K562 (cell line): ENCODE data around the gene MCMBP. TPM values are rescaled to one million over a fixed set of nuclear protein-coding genes. Genes with fewer than 3 reads are reported as not detected.
A peak's percentile ranks its signal among the peaks of the same experiment; 100 is the strongest.

ENCODE experiments used
- ATAC-seq: fragments of 200-7000 bp; cut with Tn5 transposase; 3 replicates; pipeline ENCODE4 v1.9.1; 2020; ENCODE audit warnings: moderate library complexity
- BruUV-seq: library from RNA; stranded (reverse); fragments of 400-500 nt; replicated peaks from 2 replicates; lab custom pipeline; 2021; lab: Mats Ljungman, UMichigan
- CTCF ChIA-PET: fragments of 300-600 bp; formaldehyde crosslinking; extraction: SDS; loops from one replicate; lab custom pipeline; 2021; ENCODE audit warnings: low intra/inter-chr PET ratio; lab: Yijun Ruan, JAX
- POLR2A ChIA-PET: fragments of 300-600, 350-650 bp; sonication (Branson Sonifier 250); formaldehyde crosslinking; extraction: SDS; loops from one replicate; lab custom pipeline; 2021; ENCODE audit warnings: antibody characterized with exemption, inconsistent platforms; lab: Yijun Ruan, JAX
- DNase-seq, 4 experiments: peaks; one replicate each; pipeline versions ENCODE4 v3.0.0 to v3.0.0-alpha.2; 2011 to 2018; ENCODE audit warnings: low spot score in 3 of 4, mixed read lengths in 3 of 4; ENCODE audit errors: extremely low read depth in 1 of 4
- FAIRE-seq: peaks from 2 replicates; lab custom pipeline; 2011; peaks lifted over from hg19 to GRCh38; lab: Jason Lieb, UNC
- H2AFZ ChIP-seq: 2 replicates; pipeline ENCODE4 v1.6.0; 2011; ENCODE audit warnings: low read depth, low read length, control low read depth, inconsistent platforms
- H3K27ac ChIP-seq: fragments of 200-600 bp; 3 replicates; pipeline ENCODE4 v1.8.0; 2011; ENCODE audit warnings: low read depth, mild to moderate bottlenecking, control low read depth, inconsistent platforms, low read length, moderate library complexity, mixed read lengths; ENCODE audit errors: extremely low read depth
- H3K27me3 ChIP-seq, 2 experiments: fragments of 300-600 bp in 1 of 2; 2 replicates in 1 of 2; 3 replicates in 1 of 2; pipeline versions ENCODE4 v1.6.0 to v1.8.0; 2011; ENCODE audit warnings: inconsistent platforms in 2 of 2, low read length in 2 of 2, mild to moderate bottlenecking in 1 of 2, mixed read lengths in 1 of 2, moderate library complexity in 1 of 2; ENCODE audit not compliant: control insufficient read depth in 2 of 2, insufficient read depth in 2 of 2
- H3K36me3 ChIP-seq: fragments of 300-600 bp; 3 replicates; pipeline ENCODE4 v1.8.0; 2011; ENCODE audit warnings: mild to moderate bottlenecking, low read length, inconsistent platforms; ENCODE audit not compliant: control insufficient read depth, insufficient read depth
- H3K4me1 ChIP-seq, 2 experiments: fragments of 200-600 bp in 1 of 2; replicated peaks in 1 of 2; 2 replicates in 1 of 2; 3 replicates in 1 of 2; pipeline versions ENCODE4 v1.5.1 to v1.8.0; 2011; ENCODE audit warnings: inconsistent platforms in 2 of 2, low read length in 2 of 2, mild to moderate bottlenecking in 1 of 2, mixed read lengths in 1 of 2, moderate library complexity in 1 of 2; ENCODE audit not compliant: control insufficient read depth in 2 of 2, insufficient read depth in 2 of 2
- H3K4me2 ChIP-seq: 2 replicates; pipeline ENCODE4 v1.6.1; 2011; ENCODE audit warnings: low read length, control low read depth, inconsistent platforms, mixed read lengths; ENCODE audit not compliant: insufficient read depth
- H3K4me3 ChIP-seq: fragments of 200-600 bp; sonication (generic), shearing (Covaris generic); 2 replicates; pipeline ENCODE4 v1.5.1; 2016; ENCODE audit warnings: control low read depth, inconsistent platforms
- H3K79me2 ChIP-seq: fragments of 200-600 bp; 3 replicates; pipeline ENCODE4 v1.8.0; 2011; ENCODE audit warnings: low read length, inconsistent platforms; ENCODE audit not compliant: control insufficient read depth, insufficient read depth
- H3K9ac ChIP-seq, 2 experiments: 2 replicates each; pipeline versions ENCODE4 v1.6.0 to v1.6.1; 2011; ENCODE audit warnings: low read depth in 2 of 2, low read length in 2 of 2, control low read depth in 1 of 2, inconsistent platforms in 1 of 2, mild to moderate bottlenecking in 1 of 2, mixed read lengths in 1 of 2; ENCODE audit not compliant: insufficient read depth in 1 of 2
- H3K9me1 ChIP-seq: one replicate; pipeline ENCODE4 v1.6.0; 2011; ENCODE audit warnings: inconsistent platforms, mild to moderate bottlenecking, low read length, moderate library complexity; ENCODE audit not compliant: control insufficient read depth, insufficient read depth
- H3K9me3 ChIP-seq: replicated peaks from 2 replicates; pipeline ENCODE4 v1.5.1; 2011; ENCODE audit warnings: low read depth, low read length, inconsistent platforms; ENCODE audit not compliant: control insufficient read depth, insufficient read depth
- H4K20me1 ChIP-seq: replicated peaks from 2 replicates; pipeline ENCODE4 v1.6.1; 2011; ENCODE audit warnings: low read length, inconsistent platforms, mixed read lengths; ENCODE audit not compliant: control insufficient read depth, insufficient read depth
- E2F4 ChIP-seq: sonication (generic); formaldehyde crosslinking; IDR thresholded peaks from 2 replicates; pipeline ENCODE4 v1.8.0; 2022; ENCODE audit warnings: mild to moderate bottlenecking, low read depth, missing genetic modification reagents
- GTF3C2 ChIP-seq: IDR thresholded peaks from 3 replicates; pipeline ENCODE4 v1.6.1; 2011; ENCODE audit warnings: borderline replicate concordance, mild to moderate bottlenecking, moderate library complexity; ENCODE audit not compliant: insufficient read length; ENCODE audit errors: extremely low read depth
- JUN ChIP-seq, 2 experiments: sonication (generic) in 1 of 2; formaldehyde crosslinking in 1 of 2; IDR thresholded peaks; 2 replicates each; pipeline versions ENCODE4 v1.6.1 to v1.8.0; 2012 to 2022; ENCODE audit warnings: borderline replicate concordance in 2 of 2, mild to moderate bottlenecking in 2 of 2, improper control_type of control experiment in 1 of 2, low read depth in 1 of 2, low read length in 1 of 2, missing genetic modification reagents in 1 of 2
- MAFK ChIP-seq: IDR thresholded peaks from 2 replicates; pipeline ENCODE4 v1.6.1; 2011; ENCODE audit warnings: low read length, improper control_type of control experiment
- NFYB ChIP-seq: IDR thresholded peaks from 2 replicates; pipeline ENCODE4 v1.6.1; 2011; ENCODE audit warnings: mild to moderate bottlenecking, moderate library complexity; ENCODE audit not compliant: insufficient read length; ENCODE audit errors: extremely low read depth
- OTX1 ChIP-seq: fragments of 450-650 bp; formaldehyde crosslinking; IDR thresholded peaks from 2 replicates; pipeline ENCODE4 v1.4.0; 2022; ENCODE audit warnings: mild to moderate bottlenecking
- RBM25 ChIP-seq: fragments of 200-400 bp; formaldehyde crosslinking; IDR thresholded peaks from 2 replicates; pipeline ENCODE4 v1.6.1; 2018; ENCODE audit warnings: low read length, low read depth, moderate library complexity; ENCODE audit not compliant: severe bottlenecking
- ZNF143 ChIP-seq: sonication (generic); formaldehyde crosslinking; IDR thresholded peaks from 2 replicates; pipeline ENCODE4 v1.9.0; 2022; ENCODE audit warnings: mild to moderate bottlenecking, missing genetic modification reagents
- WGBS: fragments of 100-300 bp; shearing (Covaris generic); methylation state at CpG from one replicate; pipeline ENCODE4 v1.1.6; 2016; ENCODE audit warnings: low coverage, mixed read lengths; ENCODE audit not compliant: insufficient coverage; ENCODE audit errors: missing lambda C conversion rate; 5-methylcytosine and 5-hydroxymethylcytosine counted together
- in situ Hi-C: fragments of 300-500 bp; cut with MboI; formaldehyde crosslinking; loops from 4 replicates; pipeline ENCODE4 v1.15.0; 2018; ENCODE audit warnings: inconsistent platforms, mixed read lengths
- intact Hi-C: fragments of 100-400 bp; cut with micrococcal nuclease; formaldehyde crosslinking; loops from 2 replicates; pipeline ENCODE4 v1.14.2; 2022
- polyA plus RNA-seq, 8 experiments: library from polyadenylated mRNA; depleted of rRNA in 4 of 8; stranded (reverse) in 5 of 8; unstranded in 3 of 8; fragments of >200 nt; fragmentation: Nextera tagmentation in 2 of 8; fragmentation: Illumina TruSeq in 1 of 8; extraction: Ambion mirVana in 2 of 8; extraction: Trizol in 1 of 8; gene quantifications; 2 replicates each; pipeline versions ENCODE4 v1.2.1 to v1.2.3, GENCODE V29; 2011 to 2014; ENCODE audit warnings: inconsistent platforms in 1 of 8, missing spikeins in 1 of 8
- total RNA-seq, 7 experiments: library from RNA; depleted of rRNA in 6 of 7; stranded (reverse); fragments of >200 nt in 6 of 7; fragmentation: Illumina TruSeq in 2 of 7; extraction: Trizol in 2 of 7; gene quantifications; 2 replicates each; pipeline versions ENCODE4 v1.2.1 to v1.2.3, GENCODE V29; 2011 to 2021; ENCODE audit warnings: low replicate concordance in 1 of 7

The MCMBP gene
- total and polyA plus RNA-seq, 9 of the 15 experiments (the other 6 are each of a cell fraction or from before 2014, with no cell fraction given): 11.2 to 74.3 (median 50.5) TPM

- Histone ChIP-seq H2AFZ (no peak overlapping the region), H3K4me2 (no peak overlapping the region), H3K4me1 (peaks cover 0 to 6% of the 10 kb centered on the region in 2 experiments; a peak in 3 of 5 replicates), H3K36me3 (peaks cover 12% of the 10 kb centered on the region; the same call in 1 of the 3 replicates), H3K79me2 (peaks cover 97% of the 10 kb centered on the region), H3K27me3 (no peaks in the 10 kb centered on the region), H3K9me3 (no peaks in the 10 kb centered on the region), H3K9me1 (no peaks in the 10 kb centered on the region), H3K4me3 (no peak overlapping the region), H3K9ac (no peak overlapping the region), H3K27ac (no peak overlapping the region), H4K20me1 (no peaks in the 10 kb centered on the region; the same call in 1 of the 2 replicates)
- FAIRE-seq: no peak
- CTCF ChIA-PET: no interaction called here
- TF ChIP-seq JUN (IDR thresholded peaks at IDR 0.05; ENCODE audit: borderline replicate concordance, low read depth, low read length) (no peak), JUN (CRISPR knock-in tag; IDR thresholded peaks at IDR 0.05; ENCODE audit: borderline replicate concordance) (no peak), RBM25 (peak; percentile 80)
- DNase-seq: no peak
- BruUV-seq: no TSS peak
- 43% methylated on average over 3 of the region's 4 CpGs for WGBS
- no peak for ATAC-seq
- POLR2A ChIA-PET: interaction anchor here (1.2 to 1.8 kb wide), 2 partner anchors 8 to 9 kb away, joined by 4 to 11 read pairs; partner anchors contain the start of gene MCMBP
- intact Hi-C loops (loop anchor here (5.0 kb wide), 1 partner anchor 247 kb away; no protein-coding TSS in a partner anchor), in situ Hi-C loops (loop anchor here (10.0 kb wide), 1 partner anchor 259 kb away; no protein-coding TSS in a partner anchor)
These were observed 8.6 kb downstream of the MCMBP start for GRCh38 chr10:119863951-119864565.

- intact Hi-C loops (loop anchor here (5.0 kb wide), 1 partner anchor 245 kb away; no protein-coding TSS in a partner anchor), in situ Hi-C loops (loop anchor here (10.0 kb wide), 1 partner anchor 258 kb away; no protein-coding TSS in a partner anchor)
- Histone ChIP-seq H3K79me2 (peaks cover 92% of the 10 kb centered on the region), H3K9me3 (no peaks in the 10 kb centered on the region), H3K36me3 (peaks cover 26% of the 10 kb centered on the region), H2AFZ (no peak overlapping the region), H3K4me1 (no peaks in the 10 kb centered on the region), H3K27me3 (no peaks in the 10 kb centered on the region), H4K20me1 (no peaks in the 10 kb centered on the region), H3K4me2 (no peak overlapping the region), H3K4me3 (no peak overlapping the region), H3K9ac (no peak overlapping the region), H3K27ac (no peak overlapping the region), H3K9me1 (no peaks in the 10 kb centered on the region)
- FAIRE-seq: no peak
- ChIA-PET CTCF (no interaction called here), POLR2A (interaction anchor here (1.8 kb wide), 1 partner anchor 10 kb away, joined by 11 read pairs; the partner anchor contains the start of gene MCMBP)
- no peak for ATAC-seq
- WGBS: 40% methylated on average over 1 of the region's 1 CpG
- no peak for DNase-seq
- BruUV-seq: no TSS peak
- TF ChIP-seq ZNF143 (CRISPR knock-in tag) (no peak), E2F4 (CRISPR knock-in tag) (no peak), GTF3C2 (no peak), NFYB (no peak), OTX1 (CRISPR knock-in tag) (no peak), MAFK (no peak)
These were observed 10.1 kb downstream of the MCMBP start for GRCh38 chr10:119862524-119862923.
